GM21381 (cell line): ENCODE results near the gene BTN3A1.
"Not testable (repeated sequence)": the region's sequence is repeated elsewhere in the genome, so short reads cannot be mapped to it uniquely, and the experiment has no call there.

Experiments used
- ATAC-seq: cut with Tn5 transposase; IDR thresholded peaks from one replicate; pipeline ENCODE4 v1.9.1; 2021; ENCODE audit warnings: mild to moderate bottlenecking, moderate library complexity; ENCODE audit not compliant: unreplicated experiment

Gene BTN3A1

GRCh38 chr6:26412954-26413353, 10.9 kb downstream of the BTN3A1 start:
- no peak for ATAC-seq

GRCh38 chr6:26414281-26414680, 12.2 kb downstream of the BTN3A1 start:
- no peak for ATAC-seq

- ATAC-seq, result no peak
Observed at GRCh38 chr6:26415036-26415614, 13.1 kb downstream of the BTN3A1 start.

GRCh38 chr6:26415791-26416190, 13.7 kb downstream of the BTN3A1 start:
- ATAC-seq, result no peak

- ATAC-seq, result no peak
Observed at GRCh38 chr6:26416288-26416687, 14.2 kb downstream of the BTN3A1 start.

- ATAC-seq, result not testable (repeated sequence)
Observed at GRCh38 chr6:26418077-26418476, 16.0 kb downstream of the BTN3A1 start.

- ATAC-seq, result not testable (repeated sequence)
Observed at GRCh38 chr6:26418795-26419194, 16.7 kb downstream of the BTN3A1 start.

GRCh38 chr6:26420688-26421171, 18.7 kb downstream of the BTN3A1 start:
- ATAC-seq, result no peak

GRCh38 chr6:26421259-26422144, 19.4 kb downstream of the BTN3A1 start:
- ATAC-seq, result peak; percentile 84

GRCh38 chr6:26422329-26422728, 20.3 kb downstream of the BTN3A1 start:
- no peak for ATAC-seq

GRCh38 chr6:26426691-26427450, 24.8 kb downstream of the BTN3A1 start:
- no peak for ATAC-seq

GRCh38 chr6:26427451-26427809, 25.4 kb downstream of the BTN3A1 start:
- ATAC-seq, result no peak

GRCh38 chr6:26428206-26428605, 26.1 kb downstream of the BTN3A1 start:
- no peak for ATAC-seq

GRCh38 chr6:26430787-26431186, 28.7 kb downstream of the BTN3A1 start:
- ATAC-seq, result no peak

- ATAC-seq, result no peak
Observed at GRCh38 chr6:26431258-26432172, 29.4 kb downstream of the BTN3A1 start.

GRCh38 chr6:26432627-26433201, 30.6 kb downstream of the BTN3A1 start:
- no peak for ATAC-seq

- ATAC-seq, result not testable (repeated sequence)
Observed at GRCh38 chr6:26433680-26434079, 31.6 kb downstream of the BTN3A1 start.

GRCh38 chr6:26436018-26436417, 33.9 kb downstream of the BTN3A1 start:
- ATAC-seq, result no peak

- no peak for ATAC-seq
Observed at GRCh38 chr6:26437550-26437949, 35.5 kb downstream of the BTN3A1 start.

GRCh38 chr6:26438000-26438399, 35.9 kb downstream of the BTN3A1 start:
- ATAC-seq, result no peak
